RPMI7951 (cell line): ENCODE measurements around the gene PHF12. TPM values are rescaled to one million over a fixed set of nuclear protein-coding genes. Genes with fewer than 3 reads are reported as not detected.
"Not testable (repeated sequence)": the region's sequence is repeated elsewhere in the genome, so short reads cannot be mapped to it uniquely, and the experiment has no call there.

ENCODE experiments used
- DNase-seq: peaks from one replicate; pipeline ENCODE4 v3.0.0-alpha.2; 2012; ENCODE audit warnings: low read depth
- total RNA-seq: library from RNA; depleted of rRNA; stranded (reverse); fragments of >200 nt; shearing (Covaris generic); gene quantifications from 2 replicates; pipeline ENCODE4 v1.2.3, GENCODE V29; 2014

PHF12 gene
- total RNA-seq, 1 experiment from 2014 or later = 18.0 TPM

- DNase-seq = no peak
Measured at GRCh38 chr17:28883967-28884702, 67.2 kb downstream of the PHF12 start.

- no peak for DNase-seq
Measured at GRCh38 chr17:28882154-28882895, 69.0 kb downstream of the PHF12 start.

GRCh38 chr17:28881533-28882056 lies 69.7 kb downstream of the PHF12 start:
- DNase-seq = no peak

GRCh38 chr17:28880572-28880945 lies 70.8 kb downstream of the PHF12 start:
- DNase-seq = no peak

- no peak for DNase-seq
Measured at GRCh38 chr17:28879886-28880571, 71.3 kb downstream of the PHF12 start.

GRCh38 chr17:28878981-28879380 lies 72.3 kb downstream of the PHF12 start:
- DNase-seq = peak; percentile 18

GRCh38 chr17:28878158-28878910 lies 73.0 kb downstream of the PHF12 start:
- DNase-seq = peak; percentile 58

- not testable (repeated sequence) for DNase-seq
Measured at GRCh38 chr17:28877150-28877711, 74.1 kb downstream of the PHF12 start.

- DNase-seq = no peak
Measured at GRCh38 chr17:28875848-28876550, 75.3 kb downstream of the PHF12 start.

GRCh38 chr17:28874750-28875149 lies 76.6 kb downstream of the PHF12 start:
- DNase-seq = no peak

GRCh38 chr17:28873839-28874238 lies 77.5 kb downstream of the PHF12 start:
- DNase-seq = no peak

GRCh38 chr17:28871056-28871579 lies 80.2 kb downstream of the PHF12 start:
- DNase-seq = no peak

GRCh38 chr17:28867276-28867675 lies 84.0 kb downstream of the PHF12 start:
- no peak for DNase-seq

GRCh38 chr17:28865946-28866752 lies 85.2 kb downstream of the PHF12 start:
- DNase-seq = no peak

GRCh38 chr17:28864991-28865849 lies 86.1 kb downstream of the PHF12 start:
- DNase-seq = no peak

GRCh38 chr17:28863953-28864352 lies 87.4 kb downstream of the PHF12 start:
- no peak for DNase-seq

GRCh38 chr17:28862561-28862960 lies 88.8 kb downstream of the PHF12 start:
- DNase-seq = no peak

GRCh38 chr17:28861393-28862203 lies 89.7 kb downstream of the PHF12 start:
- DNase-seq = no peak
